MM.1S (cell line): ENCODE data around the gene NOSIP.

Experiments used
- CTCF ChIP-seq: fragments of 300-600 bp; sonication (generic); IDR thresholded peaks from 2 replicates; pipeline ENCODE4 v1.5.1; 2016; ENCODE audit warnings: antibody characterized with exemption, low read length, mixed read lengths
- EZH2 ChIP-seq: fragments of 300-600 bp; sonication (generic); optimal IDR thresholded peaks from 2 replicates; pipeline ENCODE3; 2017; ENCODE audit warnings: low read depth, mild to moderate bottlenecking, antibody characterized with exemption, low read length, mixed read lengths
- EZH2phosphoT487 ChIP-seq: fragments of 300-600 bp; sonication (generic); IDR thresholded peaks from 2 replicates; pipeline ENCODE4 v1.6.1; 2018; ENCODE audit warnings: antibody characterized with exemption, low read length

- TF ChIP-seq CTCF = no peak
- TF ChIP-seq EZH2phosphoT487 = no peak
- TF ChIP-seq EZH2 = no peak
Measured at GRCh38 chr19:49585023-49585422, 4.7 kb upstream of the NOSIP start.
